GM23338 (cell line): Measurements from ENCODE around the gene WNT8B. TPM values are rescaled to one million over a fixed set of nuclear protein-coding genes. Genes with fewer than 3 reads are reported as not detected.

Experiments used
- ATAC-seq: fragments of 200-7000 bp; cut with Tn5 transposase; 3 replicates; pipeline ENCODE4 v1.9.1; 2020
- DNase-seq: peaks from one replicate; pipeline ENCODE4 v3.0.0-alpha.2; 2015; ENCODE audit warnings: low spot score
- H2AFZ ChIP-seq: fragments of 200-600 bp; sonication (generic); 2 replicates; pipeline ENCODE4 v1.8.0; 2016; ENCODE audit warnings: antibody characterized with exemption, mild to moderate bottlenecking, moderate library complexity
- H3F3A ChIP-seq: fragments of 200-600 bp; sonication (generic); replicated peaks from 2 replicates; pipeline ENCODE4 v1.8.0; 2017; ENCODE audit warnings: antibody characterized with exemption, mixed run types, low read depth
- H3K27ac ChIP-seq: fragments of 200-600 bp; sonication (generic); 2 replicates; pipeline ENCODE4 v1.6.1; 2016; ENCODE audit warnings: low read depth
- H3K27me3 ChIP-seq: fragments of 200-600 bp; sonication (generic); 2 replicates; pipeline ENCODE4 v1.8.0; 2016; ENCODE audit warnings: mild to moderate bottlenecking, mixed run types, moderate library complexity; ENCODE audit not compliant: insufficient read depth
- H3K36me3 ChIP-seq: fragments of 200-600 bp; sonication (generic); 2 replicates; pipeline ENCODE4 v1.8.0; 2016; ENCODE audit warnings: mild to moderate bottlenecking; ENCODE audit not compliant: insufficient read depth
- H3K4me1 ChIP-seq: fragments of 200-600 bp; sonication (generic); 2 replicates; pipeline ENCODE4 v1.8.0; 2016; ENCODE audit warnings: mild to moderate bottlenecking, moderate library complexity; ENCODE audit not compliant: insufficient read depth
- H3K4me2 ChIP-seq: fragments of 200-600 bp; sonication (generic); 2 replicates; pipeline ENCODE4 v1.7.1; 2017; ENCODE audit warnings: mixed run types
- H3K4me3 ChIP-seq: fragments of 200-600 bp; sonication (generic); 2 replicates; pipeline ENCODE4 v1.6.1; 2016; ENCODE audit warnings: mixed run types
- H3K79me2 ChIP-seq: fragments of 200-600 bp; sonication (generic); replicated peaks from 2 replicates; pipeline ENCODE4 v1.8.0; 2017; ENCODE audit warnings: mild to moderate bottlenecking; ENCODE audit not compliant: insufficient read depth
- H3K9me2 ChIP-seq: fragments of 200-600 bp; sonication (generic); 2 replicates; pipeline ENCODE4 v1.8.0; 2017; ENCODE audit not compliant: insufficient read depth
- H4K20me1 ChIP-seq: fragments of 200-600 bp; sonication (generic); replicated peaks from 2 replicates; pipeline ENCODE4 v1.8.0; 2017; ENCODE audit warnings: mild to moderate bottlenecking; ENCODE audit not compliant: insufficient read depth
- H3K27ac Mint-ChIP-seq: 2 replicates; pipeline ENCODE4 v1.8.0; 2020; ENCODE audit warnings: inconsistent platforms, mild to moderate bottlenecking, moderate library complexity, mixed read lengths
- H3K27me3 Mint-ChIP-seq: 3 replicates; pipeline ENCODE4 v1.8.0; 2022; ENCODE audit warnings: low read depth, mild to moderate bottlenecking, moderate library complexity, mixed read lengths, inconsistent platforms; ENCODE audit not compliant: insufficient read depth, poor library complexity
- H3K36me3 Mint-ChIP-seq: 3 replicates; pipeline ENCODE4 v1.8.0; 2021; ENCODE audit warnings: low read depth, mild to moderate bottlenecking, inconsistent platforms, moderate library complexity, mixed read lengths
- H3K4me1 Mint-ChIP-seq: 3 replicates; pipeline ENCODE4 v1.8.0; 2020; ENCODE audit warnings: mild to moderate bottlenecking, inconsistent platforms, mixed read lengths
- H3K4me3 Mint-ChIP-seq: 3 replicates; pipeline ENCODE4 v1.8.0; 2021; ENCODE audit warnings: moderate library complexity, mild to moderate bottlenecking, inconsistent platforms, mixed read lengths
- H3K9me3 Mint-ChIP-seq: 3 replicates; pipeline ENCODE4 v1.8.0; 2020; ENCODE audit warnings: moderate library complexity, mild to moderate bottlenecking, inconsistent platforms, mixed read lengths
- CREB1 ChIP-seq: fragments of 250-450 bp; sonication (Bioruptor Pico); IDR thresholded peaks from 2 replicates; pipeline ENCODE4 v1.5.0; 2020; ENCODE audit warnings: low read depth, mild to moderate bottlenecking, moderate library complexity
- CTCF ChIP-seq, 2 experiments: fragments of 200-600 bp in 1 of 2; sonication (generic) in 1 of 2; conservative IDR thresholded peaks; 2 replicates each; pipeline versions ENCODE4 v1.5.1 to v1.6.1; 2016 to 2017; ENCODE audit warnings: antibody characterized with exemption in 2 of 2, low read depth in 2 of 2, mild to moderate bottlenecking in 2 of 2, moderate library complexity in 1 of 2
- ETS1 ChIP-seq: IDR thresholded peaks from 2 replicates; pipeline ENCODE4 v1.6.1; 2016; ENCODE audit warnings: antibody characterized with exemption
- EZH2 ChIP-seq: fragments of 200-600 bp; sonication (generic); IDR thresholded peaks from one replicate; pipeline ENCODE4 v1.8.0; 2017; ENCODE audit warnings: antibody characterized with exemption, mild to moderate bottlenecking, low read depth; ENCODE audit not compliant: unreplicated experiment
- EZH2phosphoT487 ChIP-seq: fragments of 200-600 bp; sonication (generic); IDR thresholded peaks from one replicate; pipeline ENCODE4 v1.8.1; 2018; ENCODE audit warnings: antibody characterized with exemption; ENCODE audit not compliant: unreplicated experiment
- JUNB ChIP-seq: IDR thresholded peaks from one replicate; pipeline ENCODE4 v1.6.1; 2016; ENCODE audit warnings: antibody characterized with exemption; ENCODE audit not compliant: unreplicated experiment
- NANOG ChIP-seq: IDR thresholded peaks from 2 replicates; pipeline ENCODE4 v1.6.1; 2016; ENCODE audit warnings: antibody characterized with exemption, borderline replicate concordance
- POLR2AphosphoS5 ChIP-seq: IDR thresholded peaks from 2 replicates; pipeline ENCODE4 v1.6.1; 2016; ENCODE audit warnings: antibody characterized with exemption, low read depth
- REST ChIP-seq: IDR thresholded peaks from one replicate; pipeline ENCODE4 v1.6.1; 2018; ENCODE audit warnings: antibody characterized with exemption; ENCODE audit not compliant: unreplicated experiment
- STAT1 ChIP-seq: IDR thresholded peaks from one replicate; pipeline ENCODE4 v1.6.1; 2016; ENCODE audit warnings: antibody characterized with exemption; ENCODE audit not compliant: unreplicated experiment
- ZNF114 ChIP-seq: fragments of 250-450 bp; sonication (Bioruptor Pico); IDR thresholded peaks from 2 replicates; pipeline ENCODE4 v1.5.0; 2020; ENCODE audit warnings: mild to moderate bottlenecking, moderate library complexity
- ZNF331 ChIP-seq: fragments of 250-450 bp; sonication (Bioruptor Pico); IDR thresholded peaks from 2 replicates; pipeline ENCODE4 v1.5.0; 2020; ENCODE audit warnings: low read depth, mild to moderate bottlenecking, moderate library complexity
- ZNF462 ChIP-seq: fragments of 250-450 bp; sonication (Bioruptor Pico); IDR thresholded peaks from 2 replicates; pipeline ENCODE4 v1.5.0; 2020; ENCODE audit warnings: mild to moderate bottlenecking, moderate library complexity
- polyA plus RNA-seq: library from polyadenylated mRNA; unstranded; fragments of >200 nt; fragmentation: Nextera tagmentation; extraction: Ambion mirVana; gene quantifications from 2 replicates; pipeline ENCODE4 v1.2.1, GENCODE V29; 2016
- total RNA-seq: library from RNA; depleted of rRNA; stranded (reverse); fragments of >200 nt; shearing (Covaris generic); gene quantifications from 2 replicates; pipeline ENCODE4 v1.2.3, GENCODE V29; 2014

WNT8B gene
- total and polyA plus RNA-seq, 2 experiments from 2014 or later: 0.74 to 1.3 TPM

GRCh38 chr10:100508266-100508665 lies 45.5 kb downstream of the WNT8B start:
- no peak for DNase-seq
- Histone ChIP-seq H4K20me1 (no peaks in the 10 kb centered on the region), H3K4me3 (no peak overlapping the region), H2AFZ (no peak overlapping the region), H3K27ac (no peak overlapping the region), H3K36me3 (no peaks in the 10 kb centered on the region), H3K4me1 (no peaks in the 10 kb centered on the region), H3K9me2 (no peaks in the 10 kb centered on the region), H3K79me2 (no peaks in the 10 kb centered on the region), H3K4me2 (no peak overlapping the region), H3F3A (no peaks in the 10 kb centered on the region), H3K27me3 (no peaks in the 10 kb centered on the region)
- peaks cover 4% of the 10 kb centered on the region for H3K27me3 Mint-ChIP-seq
- H3K27ac Mint-ChIP-seq: no peak overlapping the region
- H3K9me3 Mint-ChIP-seq: no peaks in the 10 kb centered on the region
- no peak for TF ChIP-seq EZH2phosphoT487
- no peak for TF ChIP-seq ZNF331 (CRISPR knock-in tag)
- TF ChIP-seq EZH2: no peak
- TF ChIP-seq REST: no peak
- no peak for TF ChIP-seq JUNB
- TF ChIP-seq ZNF462 (CRISPR knock-in tag): no peak
- TF ChIP-seq CREB1 (CRISPR knock-in tag): no peak
- no peak for TF ChIP-seq POLR2AphosphoS5
- no peak for TF ChIP-seq NANOG
- no peak for TF ChIP-seq ETS1
- TF ChIP-seq STAT1: no peak
- no peak for TF ChIP-seq ZNF114 (CRISPR knock-in tag)
- TF ChIP-seq CTCF (conservative IDR thresholded peaks at IDR 0.05; ENCODE audit: low read depth in 2 of 2): no peak
- peaks cover 5% of the 10 kb centered on the region; the same call in 1 of the 3 replicates for H3K4me1 Mint-ChIP-seq
- H3K36me3 Mint-ChIP-seq: no peaks in the 10 kb centered on the region
- no peak for ATAC-seq
- H3K4me3 Mint-ChIP-seq: no peak overlapping the region
